ENCODE measurements around the gene CTSV.
A peak's percentile ranks its signal among the peaks of the same experiment; 100 is the strongest.
"Not testable (repeated sequence)": the region's sequence is repeated elsewhere in the genome, so short reads cannot be mapped to it uniquely, and the experiment has no call there.

CTSV gene

GRCh38 chr9:97041898-97042297 lies 3.0 kb upstream of the CTSV start:
- no peak for DNase-seq (ENCODE audit: low spot score)

GRCh38 chr9:97039514-97039860 lies 545 bp upstream of the CTSV start:
- no peak for DNase-seq (ENCODE audit: low spot score)

- DNase-seq (ENCODE audit: low spot score): not testable (repeated sequence)
Observed at GRCh38 chr9:97023505-97023904, 15.4 kb downstream of the CTSV start.

- peak; percentile 40 for DNase-seq (ENCODE audit: low spot score)
Observed at GRCh38 chr9:97013151-97014132, 25.5 kb downstream of the CTSV start.

GRCh38 chr9:97012617-97013016 lies 26.3 kb downstream of the CTSV start:
- peak; percentile 13 for DNase-seq (ENCODE audit: low spot score)

- DNase-seq (ENCODE audit: low spot score): not testable (repeated sequence)
Observed at GRCh38 chr9:97002195-97002594, 36.7 kb downstream of the CTSV start.

- DNase-seq (ENCODE audit: low spot score): not testable (repeated sequence)
Observed at GRCh38 chr9:97001338-97001737, 37.6 kb downstream of the CTSV start.

- DNase-seq (ENCODE audit: low spot score): peak; percentile 31
Observed at GRCh38 chr9:97000139-97000787, 38.7 kb downstream of the CTSV start.

GRCh38 chr9:96999733-97000132 lies 39.2 kb downstream of the CTSV start:
- DNase-seq (ENCODE audit: low spot score): not testable (repeated sequence)

- not testable (repeated sequence) for DNase-seq (ENCODE audit: low spot score)
Observed at GRCh38 chr9:96997009-96997701, 41.8 kb downstream of the CTSV start.

- not testable (repeated sequence) for DNase-seq (ENCODE audit: low spot score)
Observed at GRCh38 chr9:96994531-96995016, 44.4 kb downstream of the CTSV start.

GRCh38 chr9:96992303-96992702 lies 46.6 kb downstream of the CTSV start:
- DNase-seq (ENCODE audit: low spot score): not testable (repeated sequence)

GRCh38 chr9:96989747-96990318 lies 49.1 kb downstream of the CTSV start:
- DNase-seq (ENCODE audit: low spot score): not testable (repeated sequence)

GRCh38 chr9:96984887-96985286 lies 54.1 kb downstream of the CTSV start:
- DNase-seq (ENCODE audit: low spot score): not testable (repeated sequence)

GRCh38 chr9:96984139-96984538 lies 54.8 kb downstream of the CTSV start:
- not testable (repeated sequence) for DNase-seq (ENCODE audit: low spot score)

- not testable (repeated sequence) for DNase-seq (ENCODE audit: low spot score)
Observed at GRCh38 chr9:96983496-96984122, 55.3 kb downstream of the CTSV start.

Data from hematopoietic multipotent progenitor cell treated with erythropoietin and hydrocortisone succinate and interleukin-3 and kit ligand, for 17 days (in vitro differentiated cells).